GM19438 (cell line): ENCODE data around the gene SUFU.

Experiments used
- ATAC-seq: cut with Tn5 transposase; IDR thresholded peaks from one replicate; pipeline ENCODE4 v1.9.1; 2021; ENCODE audit warnings: low read depth; ENCODE audit not compliant: unreplicated experiment

SUFU gene

GRCh38 chr10:102545265-102545871, 41.6 kb downstream of the SUFU start:
- no peak for ATAC-seq

DNA sequence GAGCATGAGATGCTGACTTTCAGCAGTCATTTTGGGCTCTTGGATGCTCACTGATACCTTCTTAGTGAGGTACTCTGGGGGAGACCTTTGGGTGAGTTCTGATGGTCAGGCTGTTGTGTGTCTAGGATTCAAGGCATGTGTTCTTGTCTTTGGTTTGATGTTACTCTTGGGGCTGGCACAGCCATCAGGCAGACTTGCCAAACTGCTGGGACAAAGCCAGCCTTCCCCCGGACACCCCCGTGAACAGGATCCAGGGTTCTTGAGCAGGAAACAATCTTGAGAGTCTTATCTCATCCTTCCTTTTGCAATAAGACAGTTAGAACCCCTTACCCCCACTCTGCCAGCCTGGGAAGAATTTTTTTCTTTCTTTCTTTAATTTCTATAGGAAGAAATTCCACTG, 42.2 kb downstream of the SUFU start:
- ATAC-seq = no peak

GRCh38 chr10:102546606-102547320, 43.0 kb downstream of the SUFU start:
- ATAC-seq = no peak

DNA sequence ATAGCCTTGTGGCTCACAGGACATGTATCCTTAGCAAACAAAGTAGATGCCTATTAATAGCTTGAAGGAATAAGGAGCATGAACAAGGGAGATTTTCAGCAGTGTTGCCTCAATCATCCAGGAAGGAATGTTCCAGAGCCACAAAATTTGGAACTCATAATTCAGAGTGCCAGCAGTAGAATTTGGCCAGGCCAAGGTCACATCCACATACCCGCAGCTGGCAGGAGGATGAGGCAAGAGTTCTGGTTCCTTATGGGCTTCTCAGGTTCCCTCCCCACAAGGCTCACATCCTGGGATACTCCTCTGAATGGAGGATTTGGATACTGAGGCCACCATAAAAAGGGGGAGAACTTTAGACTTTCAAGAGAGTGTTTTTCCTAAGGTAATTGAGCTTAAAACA, 45.8 kb downstream of the SUFU start:
- no peak for ATAC-seq

DNA sequence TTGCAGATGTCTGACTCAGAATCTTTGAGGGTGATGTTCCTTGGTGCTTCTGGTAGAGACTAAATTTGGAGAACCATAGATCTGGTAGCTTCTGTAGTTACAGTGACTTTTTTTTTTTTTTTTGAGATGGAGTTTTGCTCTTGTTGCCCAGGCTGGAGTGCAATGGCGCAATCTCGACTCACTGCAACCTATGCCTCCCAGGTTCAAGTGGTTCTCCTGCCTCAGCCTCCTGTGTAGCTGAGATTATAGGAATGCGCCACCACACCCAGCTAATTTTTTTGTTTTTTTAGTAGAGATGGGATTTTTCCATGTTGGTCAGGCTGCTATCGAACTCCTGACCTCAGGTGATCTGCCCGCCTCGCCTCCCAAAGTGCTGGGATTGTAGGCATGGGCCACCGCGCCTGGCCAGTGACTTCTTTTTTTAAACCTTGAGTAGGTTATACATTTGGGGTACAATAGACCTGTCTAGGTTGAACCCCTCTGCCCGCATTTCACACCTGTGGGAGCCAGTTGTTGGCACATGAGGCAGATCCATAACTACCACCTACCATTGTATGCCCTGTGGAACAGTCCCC, 47.0 kb downstream of the SUFU start:
- no peak for ATAC-seq

DNA sequence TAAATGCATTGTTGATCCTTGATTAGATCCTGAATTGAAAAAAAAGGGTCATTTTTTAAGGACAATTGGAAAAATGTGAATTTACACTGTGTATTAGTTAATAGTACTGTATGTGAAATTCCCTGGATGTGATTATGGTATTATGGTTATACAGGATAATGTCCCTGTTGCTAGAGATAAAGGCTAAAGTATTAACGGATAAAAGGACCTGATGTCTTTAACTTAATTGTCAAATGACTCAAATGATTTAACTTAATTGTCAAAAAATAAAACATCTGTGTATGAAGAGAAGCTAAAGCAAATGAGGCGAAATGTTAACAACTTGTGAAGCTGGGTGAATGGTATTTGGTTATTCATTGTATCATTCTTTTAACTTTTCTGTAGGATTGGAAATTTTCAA, 48.8 kb downstream of the SUFU start:
- no peak for ATAC-seq

GRCh38 chr10:102553771-102554170, 50.0 kb downstream of the SUFU start:
- no peak for ATAC-seq

- no peak for ATAC-seq
Measured at GRCh38 chr10:102554531-102554930, 50.8 kb downstream of the SUFU start.

DNA sequence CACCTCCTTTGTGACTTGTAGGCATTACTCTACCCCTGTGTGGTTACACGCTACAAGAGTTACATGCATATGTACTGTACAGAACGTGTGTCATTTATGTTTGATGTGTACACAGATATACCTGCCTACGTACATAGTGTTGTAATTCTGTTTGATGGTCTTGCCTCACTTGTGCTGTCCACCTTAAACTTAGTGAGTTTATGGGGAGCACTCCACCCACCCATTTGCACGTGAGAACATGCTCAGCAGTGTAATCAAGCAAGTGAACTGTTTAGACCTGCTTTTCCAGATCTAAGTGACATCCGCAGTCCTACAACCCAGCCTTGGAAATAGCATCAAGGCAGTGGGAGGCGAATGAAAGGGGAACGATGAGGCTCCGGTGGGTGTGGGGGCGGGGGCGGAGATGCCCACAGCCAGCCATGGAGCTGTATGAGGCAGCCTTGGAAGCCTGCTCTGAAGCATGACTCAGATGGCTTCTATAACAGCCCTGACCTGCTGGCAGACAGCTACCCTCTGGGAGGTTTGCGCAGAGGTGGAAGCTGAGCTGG, 52.1 kb downstream of the SUFU start:
- no peak for ATAC-seq

GRCh38 chr10:102557569-102557968, 53.8 kb downstream of the SUFU start:
- ATAC-seq = no peak

DNA sequence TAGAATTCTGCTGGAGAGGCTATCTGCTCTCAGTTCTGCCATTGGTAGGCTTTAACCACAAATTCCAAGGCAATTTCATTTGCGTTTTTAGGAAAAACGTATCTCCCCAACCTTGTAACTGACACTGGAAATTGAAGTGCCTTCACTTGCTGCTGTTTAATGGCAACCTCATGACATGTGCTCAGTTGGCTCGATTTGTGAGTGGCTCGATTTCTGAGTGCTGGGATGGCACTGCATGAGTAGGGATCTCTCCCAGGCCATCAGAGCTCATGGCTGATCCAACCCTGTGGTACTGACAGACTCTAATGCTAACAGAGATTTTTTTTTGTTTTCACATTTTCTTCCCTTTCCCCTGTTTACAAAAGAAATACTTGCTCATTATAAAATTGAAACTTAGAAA, 56.0 kb downstream of the SUFU start:
- ATAC-seq = no peak

- no peak for ATAC-seq
Measured at GRCh38 chr10:102564209-102564834, 60.5 kb downstream of the SUFU start.

DNA sequence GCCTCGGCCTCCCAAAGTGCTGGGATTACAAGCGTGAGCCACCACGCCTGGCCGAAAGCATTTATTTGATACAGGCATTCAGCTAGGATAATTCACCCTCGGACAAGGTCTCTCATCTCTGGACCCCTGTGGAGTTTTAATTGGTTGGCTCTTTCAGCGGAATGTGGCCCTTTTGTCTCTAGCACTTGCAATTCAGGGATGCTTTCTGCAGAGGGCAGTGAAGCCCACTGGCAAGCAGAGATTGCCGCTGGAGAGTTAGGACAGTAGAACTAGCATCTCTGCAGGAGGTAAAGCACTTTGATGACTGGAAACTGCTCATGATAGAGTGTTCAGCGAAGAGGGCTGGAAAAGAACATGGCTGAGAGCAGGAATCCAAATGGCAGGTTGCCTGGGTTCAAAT, 62.0 kb downstream of the SUFU start:
- ATAC-seq = no peak

DNA sequence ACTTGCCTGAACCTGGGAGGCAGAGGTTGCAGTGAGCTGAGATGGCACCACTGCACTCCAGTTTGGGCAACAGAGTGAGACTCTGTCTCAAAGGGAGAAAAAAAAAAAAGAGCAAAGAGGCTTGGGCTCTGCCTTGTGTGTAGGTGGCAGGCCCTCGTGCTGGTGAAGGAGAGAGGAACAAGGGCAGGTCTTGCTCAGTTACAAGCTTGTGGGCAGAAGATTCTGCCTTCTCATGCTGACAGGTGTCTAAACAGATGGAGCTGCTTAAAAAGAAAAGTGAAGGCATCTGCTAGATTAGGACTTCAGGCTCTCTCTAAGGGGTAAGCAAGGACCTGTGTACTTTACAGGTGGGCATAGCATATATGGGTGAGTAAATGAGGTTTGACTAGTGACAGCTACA, 75.0 kb downstream of the SUFU start:
- ATAC-seq = no peak

DNA sequence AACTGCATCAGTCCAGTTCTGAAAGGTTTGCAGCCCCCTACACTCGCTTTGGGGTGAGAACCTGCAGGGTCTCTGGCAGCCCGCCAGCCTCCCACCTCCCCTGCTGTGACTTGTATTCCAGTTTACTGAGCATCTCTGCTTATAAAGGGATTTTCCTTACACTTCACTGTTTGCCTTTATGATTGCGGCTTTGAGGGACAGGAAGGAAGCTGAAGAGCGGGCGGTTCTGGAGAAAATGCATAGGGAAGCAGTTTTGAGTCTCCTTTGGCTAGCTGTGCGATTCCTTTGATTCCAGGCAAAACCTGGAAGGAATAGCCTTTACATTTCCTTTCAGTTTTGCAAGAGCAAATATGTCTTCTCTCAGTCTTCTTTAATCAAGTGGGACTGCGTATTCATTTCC, 75.6 kb downstream of the SUFU start:
- no peak for ATAC-seq

GRCh38 chr10:102580230-102580629, 76.5 kb downstream of the SUFU start:
- no peak for ATAC-seq

DNA sequence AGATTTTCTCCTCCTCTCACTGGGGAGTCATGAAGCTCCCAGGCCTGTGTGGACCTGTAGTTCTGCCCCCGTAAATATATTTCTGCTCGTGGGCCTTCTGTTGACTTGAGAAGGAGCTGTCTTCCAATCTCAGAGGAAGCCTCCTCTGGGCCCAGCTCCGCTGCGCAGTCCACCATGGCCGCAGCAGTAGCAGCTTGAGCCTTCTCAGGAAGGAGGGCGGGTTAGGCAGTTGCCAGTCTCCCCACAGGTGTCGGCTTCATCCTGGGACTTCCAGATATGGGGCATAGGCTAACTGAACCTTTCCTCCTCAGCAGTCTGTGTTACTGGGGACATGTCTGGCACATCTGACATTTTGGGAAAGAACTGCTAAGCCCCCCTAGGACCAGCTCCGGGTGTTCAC, 77.6 kb downstream of the SUFU start:
- ATAC-seq = no peak

DNA sequence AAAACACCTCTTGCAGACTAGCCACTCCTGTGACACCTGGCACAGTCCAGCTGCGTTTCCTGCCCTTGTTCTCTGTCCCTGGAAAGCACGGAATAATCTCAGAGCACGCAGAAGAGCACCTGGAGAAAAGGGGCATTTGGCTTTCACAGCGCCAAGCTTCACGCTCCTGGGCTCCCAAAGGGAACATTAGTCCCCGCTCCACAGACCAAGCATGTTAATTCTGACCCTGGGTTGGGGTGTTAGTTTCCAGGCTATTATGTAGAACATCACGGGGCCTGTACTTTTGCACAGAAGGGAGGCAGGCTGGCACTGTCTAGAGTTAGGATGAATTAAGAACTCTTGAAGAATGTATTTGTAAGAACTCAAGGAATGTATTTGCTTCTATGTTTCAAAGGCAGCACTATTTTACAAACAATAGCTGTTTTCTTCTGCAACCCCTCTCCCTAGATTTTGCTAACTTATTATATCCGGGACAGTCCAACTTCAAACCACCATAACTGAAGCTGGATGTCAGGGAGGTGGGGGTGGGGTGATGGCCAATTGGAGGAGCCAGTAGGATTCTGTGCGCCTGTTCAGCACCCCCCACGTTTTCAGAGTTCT, 78.3 kb downstream of the SUFU start:
- ATAC-seq = no peak

- ATAC-seq = peak; percentile 83
Measured at GRCh38 chr10:102583435-102584417, 80.0 kb downstream of the SUFU start.

DNA sequence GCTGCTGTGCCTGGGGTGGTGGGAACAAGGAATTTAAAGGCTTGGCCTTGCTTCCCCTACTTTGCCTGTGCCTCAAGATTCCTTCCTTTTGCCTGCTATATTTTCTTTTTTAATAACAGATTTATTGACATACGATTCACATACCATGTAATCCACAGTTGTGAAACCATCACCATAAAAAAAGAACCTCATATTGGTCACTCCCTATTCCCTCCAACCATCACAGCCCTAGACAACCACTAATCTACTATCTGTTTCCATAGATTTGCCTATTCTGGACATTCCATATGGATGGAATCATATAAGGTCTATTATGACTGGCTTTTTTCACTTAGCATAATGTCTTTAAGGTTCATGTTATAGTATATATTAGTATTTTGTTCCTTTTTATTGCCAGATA, 81.3 kb downstream of the SUFU start:
- ATAC-seq = no peak
